Inflammatory macrophage treated with lipopolysaccharide for 1 hour (primary cell): ENCODE results near the gene RPL12.

Experiments
- DNase-seq, 2 donors: peaks; one replicate each; pipeline ENCODE4 v3.0.0-alpha.2; 2020 to 2022

The RPL12 gene

GRCh38 chr9:127450830-127451607 lies at the start of gene RPL12, which contains the start of gene LRSAM1:
RPL12 (minus strand) TSS chr9:127451406; CDS start chr9:127451317, 89 bp downstream.
LRSAM1 (plus strand) TSS chr9:127451510; CDS start chr9:127454528, 3,018 bp downstream.
- DNase-seq, result peak; percentile 88 to 100

- no peak for DNase-seq
Observed at GRCh38 chr9:127500862-127501261, 49.7 kb upstream of the RPL12 start.

GRCh38 chr9:127500399-127500798 lies 49.2 kb upstream of the RPL12 start:
- no peak for DNase-seq

GRCh38 chr9:127498298-127498697 lies 47.1 kb upstream of the RPL12 start:
- no peak for DNase-seq

- DNase-seq, result no peak
Observed at GRCh38 chr9:127497656-127498290, 46.6 kb upstream of the RPL12 start.

- DNase-seq, result no peak
Observed at GRCh38 chr9:127496974-127497373, 45.8 kb upstream of the RPL12 start.

- no peak for DNase-seq
Observed at GRCh38 chr9:127495884-127496555, 44.8 kb upstream of the RPL12 start.

GRCh38 chr9:127494304-127494702 lies 43.1 kb upstream of the RPL12 start:
- no peak for DNase-seq

- DNase-seq, result no peak
Observed at GRCh38 chr9:127493592-127494303, 42.5 kb upstream of the RPL12 start.

- no peak for DNase-seq
Observed at GRCh38 chr9:127492616-127493015, 41.4 kb upstream of the RPL12 start.

- DNase-seq, result no peak
Observed at GRCh38 chr9:127491516-127491915, 40.3 kb upstream of the RPL12 start.

GRCh38 chr9:127490535-127491230 lies 39.5 kb upstream of the RPL12 start:
- DNase-seq, result no peak

GRCh38 chr9:127489471-127490115 lies 38.4 kb upstream of the RPL12 start:
- no peak for DNase-seq

GRCh38 chr9:127488946-127489345 lies 37.7 kb upstream of the RPL12 start:
- DNase-seq, result no peak

GRCh38 chr9:127485995-127486394 lies 34.8 kb upstream of the RPL12 start:
- DNase-seq, result no peak

- DNase-seq, result no peak
Observed at GRCh38 chr9:127482662-127483061, 31.5 kb upstream of the RPL12 start.

- no peak for DNase-seq
Observed at GRCh38 chr9:127479507-127480081, 28.4 kb upstream of the RPL12 start.

- no peak for DNase-seq
Observed at GRCh38 chr9:127474592-127474991, 23.4 kb upstream of the RPL12 start.

GRCh38 chr9:127473932-127474331 lies 22.7 kb upstream of the RPL12 start:
- no peak for DNase-seq

GRCh38 chr9:127473501-127473900 lies 22.3 kb upstream of the RPL12 start:
- DNase-seq, result no peak

GRCh38 chr9:127470662-127471061 lies 19.5 kb upstream of the RPL12 start:
- no peak for DNase-seq

GRCh38 chr9:127467621-127468020 lies 16.4 kb upstream of the RPL12 start:
- DNase-seq, result no peak
